22Rv1 (cell line): ENCODE results near the gene ASXL1.

Source experiments
- CTCF ChIP-seq: fragments of 450-650 bp; IDR thresholded peaks from 2 replicates; pipeline ENCODE4 v1.5.1; 2017; ENCODE audit warnings: mild to moderate bottlenecking
- ZFX ChIP-seq: fragments of 450-650 bp; IDR thresholded peaks from 2 replicates; pipeline ENCODE4 v1.6.1; 2017; ENCODE audit warnings: antibody characterized with exemption, borderline replicate concordance

GRCh38 chr20:32484225-32484957, 126.3 kb downstream of the ASXL1 start:
- TF ChIP-seq CTCF (no peak), ZFX (no peak)
